Endothelial cell of umbilical vein (primary cell): Measurements from ENCODE around the gene MRAS. TPM values are rescaled to one million over a fixed set of nuclear protein-coding genes. Genes with fewer than 3 reads are reported as not detected.

Experiments used
- BruUV-seq: library from RNA; stranded (reverse); fragments of 400-500 nt; replicated peaks from 2 replicates; lab custom pipeline; 2021; lab: Mats Ljungman, UMichigan
- CTCF ChIA-PET: fragments of 300-600, 350-600 bp; sonication (Branson Sonifier 250); formaldehyde crosslinking; loops from one replicate; lab custom pipeline; 2021; ENCODE audit warnings: antibody characterized with exemption, inconsistent platforms; lab: Charles Lee
- POLR2A ChIA-PET: fragments of 300-600, 350-600 bp; sonication (Branson Sonifier 250); formaldehyde crosslinking; loops from one replicate; lab custom pipeline; 2021; ENCODE audit warnings: antibody characterized with exemption, inconsistent platforms; lab: Charles Lee
- DNase-seq: peaks from one replicate; pipeline ENCODE4 v3.0.0-alpha.2; 2011; ENCODE audit warnings: low read depth, low spot score
- FAIRE-seq: peaks from 2 replicates; lab custom pipeline; 2011; peaks lifted over from hg19 to GRCh38; lab: Jason Lieb, UNC
- H2AFZ ChIP-seq: 2 replicates; pipeline ENCODE4 v1.6.0; 2012; ENCODE audit warnings: low read depth, low read length, control low read depth, inconsistent platforms
- H3K27ac ChIP-seq: 2 replicates; pipeline ENCODE4 v1.5.1; 2011; ENCODE audit warnings: low read depth, mild to moderate bottlenecking, control low read depth, low read length, moderate library complexity; ENCODE audit not compliant: insufficient read depth
- H3K27me3 ChIP-seq, 2 experiments: 2 replicates each; pipeline versions ENCODE4 v1.6.0 to v1.6.1; 2011; ENCODE audit warnings: low read length in 2 of 2, mixed read lengths in 1 of 2; ENCODE audit not compliant: control insufficient read depth in 2 of 2, insufficient read depth in 2 of 2
- H3K36me3 ChIP-seq, 2 experiments: 2 replicates in 1 of 2; 3 replicates in 1 of 2; pipeline ENCODE4 v1.5.1; 2011; ENCODE audit warnings: low read length in 2 of 2, mild to moderate bottlenecking in 1 of 2, moderate library complexity in 1 of 2; ENCODE audit not compliant: control insufficient read depth in 2 of 2, insufficient read depth in 2 of 2; ENCODE audit errors: extremely low read depth in 1 of 2
- H3K4me1 ChIP-seq: 3 replicates; pipeline ENCODE4 v1.5.1; 2011; ENCODE audit warnings: mild to moderate bottlenecking, low read length; ENCODE audit not compliant: control insufficient read depth, insufficient read depth; ENCODE audit errors: extremely low read depth
- H3K4me2 ChIP-seq: 2 replicates; pipeline ENCODE4 v1.6.1; 2011; ENCODE audit warnings: low read length, control low read depth, mixed read lengths; ENCODE audit not compliant: insufficient read depth
- H3K4me3 ChIP-seq, 3 experiments: fragments of 200-600 bp in 1 of 3; sonication (generic), shearing (Covaris generic) in 1 of 3; replicated peaks in 1 of 3; 2 replicates each; pipeline ENCODE4 v1.5.1; 2011 to 2016; ENCODE audit warnings: control low read depth in 3 of 3, low read length in 3 of 3, mild to moderate bottlenecking in 2 of 3, inconsistent platforms in 1 of 3, low read depth in 1 of 3, moderate library complexity in 1 of 3; ENCODE audit not compliant: insufficient read depth in 1 of 3
- H3K79me2 ChIP-seq: 2 replicates; pipeline ENCODE4 v1.6.0; 2012; ENCODE audit warnings: low read length, inconsistent platforms; ENCODE audit not compliant: control insufficient read depth, insufficient read depth
- H3K9ac ChIP-seq: replicated peaks from 2 replicates; pipeline ENCODE3; 2011; ENCODE audit warnings: low read length, control low read depth; ENCODE audit not compliant: insufficient read depth; ENCODE audit errors: extremely low read depth
- H3K9me1 ChIP-seq: replicated peaks from 3 replicates; pipeline ENCODE4 v1.6.0; 2011; ENCODE audit warnings: mild to moderate bottlenecking, low read length; ENCODE audit not compliant: control insufficient read depth, insufficient read depth; ENCODE audit errors: extremely low read depth
- H3K9me3 ChIP-seq: replicated peaks from 2 replicates; pipeline ENCODE4 v1.5.1; 2012; ENCODE audit warnings: low read length, inconsistent platforms; ENCODE audit not compliant: control insufficient read depth, insufficient read depth
- H4K20me1 ChIP-seq: replicated peaks from 2 replicates; pipeline ENCODE3; 2011; ENCODE audit warnings: mild to moderate bottlenecking, low read length; ENCODE audit not compliant: control insufficient read depth, insufficient read depth; ENCODE audit errors: extremely low read depth
- CTCF ChIP-seq, 2 donors: IDR thresholded peaks; 1 replicate in 1 of 2; 2 replicates in 1 of 2; pipeline ENCODE4 v1.5.1; 2011; ENCODE audit warnings: low read length in 2 of 2, mild to moderate bottlenecking in 2 of 2, moderate library complexity in 2 of 2, control low read depth in 1 of 2, inconsistent platforms in 1 of 2, low read depth in 1 of 2; ENCODE audit not compliant: insufficient read depth in 1 of 2; ENCODE audit errors: extremely low read depth in 1 of 2
- EZH2 ChIP-seq: IDR thresholded peaks from 2 replicates; pipeline ENCODE4 v1.6.1; 2012; ENCODE audit warnings: borderline replicate concordance, low read depth, mild to moderate bottlenecking, moderate library complexity, low read length, inconsistent platforms; ENCODE audit not compliant: severe bottlenecking
- FOS ChIP-seq: IDR thresholded peaks from 2 replicates; pipeline ENCODE4 v1.6.1; 2011; ENCODE audit warnings: mild to moderate bottlenecking, low read length, moderate library complexity, borderline replicate concordance; ENCODE audit not compliant: insufficient read depth
- GATA2 ChIP-seq: IDR thresholded peaks from 2 replicates; pipeline ENCODE4 v1.7.0; 2011; ENCODE audit warnings: low read depth, mild to moderate bottlenecking, moderate library complexity, mixed read lengths, low read length; ENCODE audit not compliant: insufficient read length, insufficient read depth
- JUN ChIP-seq: IDR thresholded peaks from 2 replicates; pipeline ENCODE4 v1.6.1; 2011; ENCODE audit warnings: borderline replicate concordance, low read depth; ENCODE audit not compliant: insufficient read length, insufficient read depth
- MYC ChIP-seq: IDR thresholded peaks from one replicate; pipeline ENCODE4 v1.6.1; 2011; ENCODE audit warnings: mild to moderate bottlenecking, low read depth, low read length
- POLR2A ChIP-seq: IDR thresholded peaks from 2 replicates; pipeline ENCODE4 v1.6.1; 2012; ENCODE audit warnings: low read depth, mild to moderate bottlenecking, control low read depth, low read length
- POLR2AphosphoS5 ChIP-seq: IDR thresholded peaks from 2 replicates; pipeline ENCODE4 v1.6.1; 2012; ENCODE audit warnings: low read depth, mild to moderate bottlenecking, control low read depth, low read length, moderate library complexity; ENCODE audit not compliant: insufficient read depth
- dilution Hi-C: fragments of 300-500 bp; cut with MboI; formaldehyde crosslinking; loops from one replicate; pipeline ENCODE4 v1.15.0; 2019; ENCODE audit warnings: low sequenced_read_pairs; ENCODE audit not compliant: extremely low pct_ligation_motif_present
- intact Hi-C: fragments of 100-400 bp; cut with micrococcal nuclease; formaldehyde crosslinking; loops from one replicate; pipeline ENCODE4 v1.10.0; 2022
- polyA plus RNA-seq, 4 experiments: library from polyadenylated mRNA; depleted of rRNA in 3 of 4; stranded (reverse) in 3 of 4; unstranded in 1 of 4; fragments of >200 nt; gene quantifications; 2 replicates each; pipeline versions ENCODE4 v1.2.1 to v1.2.3, GENCODE V29; 2011 to 2012; ENCODE audit warnings: missing spikeins in 1 of 4
- total RNA-seq: library from RNA; stranded (reverse); gene quantifications from 2 replicates; pipeline ENCODE4 v1.2.3, GENCODE V29; 2021
- TF ChIP-seq, protein P1 (sequence below): IDR thresholded peaks from 2 replicates; pipeline ENCODE4 v1.6.1; 2011; ENCODE audit not compliant: insufficient read depth, insufficient read length

The MRAS gene
- total and polyA plus RNA-seq, 2 donors (not counting 3 experiments of a cell fraction or from before 2014, with no cell fraction given) = 14.6 to 16.5 TPM

GRCh38 chr3:138396752-138397410 lies 48.5 kb downstream of the MRAS start:
- intact Hi-C loops = no loop called here
- Histone ChIP-seq H3K9me3 (no peaks in the 10 kb centered on the region), H4K20me1 (no peaks in the 10 kb centered on the region), H3K4me1 (no peaks in the 10 kb centered on the region), H3K36me3 (no peaks in the 10 kb centered on the region), H3K79me2 (no peaks in the 10 kb centered on the region), H3K27me3 (no peaks in the 10 kb centered on the region), H3K4me2 (no peak overlapping the region), H3K27ac (no peak overlapping the region), H3K9me1 (no peaks in the 10 kb centered on the region), H3K4me3 (no peak overlapping the region), H2AFZ (no peak overlapping the region), H3K9ac (no peak overlapping the region)
- TF ChIP-seq MYC = no peak
- TF ChIP-seq CTCF (IDR thresholded peaks at IDR 0.05; ENCODE audit: extremely low read depth in 1 of 2, insufficient read depth in 1 of 2, low read depth in 1 of 2, low read length in 2 of 2) = no peak
- TF ChIP-seq POLR2AphosphoS5 = no peak
- no peak for TF ChIP-seq POLR2A
- dilution Hi-C loops = no loop called here
- FAIRE-seq (no peak), DNase-seq (no peak)
- ChIA-PET POLR2A (no interaction called here), CTCF (interaction anchor here (1.2 to 2.6 kb wide), 2 partner anchors 21 to 216 kb away, joined by 3 to 8 read pairs; no protein-coding TSS in a partner anchor)
- no TSS peak for BruUV-seq

GRCh38 chr3:138397983-138398382 lies 49.6 kb downstream of the MRAS start:
- H3K9me3 ChIP-seq = no peaks in the 10 kb centered on the region
- DNase-seq = no peak
- no peak overlapping the region for H3K4me3 ChIP-seq
- intact Hi-C loops = no loop called here
- dilution Hi-C loops = no loop called here
- ChIA-PET CTCF (interaction anchor here (2.6 kb wide), 1 partner anchor 217 kb away, joined by 8 read pairs; no protein-coding TSS in a partner anchor), POLR2A (no interaction called here)
- no TSS peak for BruUV-seq
- H3K27ac ChIP-seq = no peak overlapping the region
- H4K20me1 ChIP-seq = no peaks in the 10 kb centered on the region
- no peak for FAIRE-seq
- H3K36me3 ChIP-seq = no peaks in the 10 kb centered on the region
- no peak overlapping the region for H3K9ac ChIP-seq
- no peaks in the 10 kb centered on the region for H3K9me1 ChIP-seq
- no peak overlapping the region for H3K4me2 ChIP-seq
- no peaks in the 10 kb centered on the region for H3K27me3 ChIP-seq
- H3K79me2 ChIP-seq = no peaks in the 10 kb centered on the region
- TF ChIP-seq POLR2AphosphoS5 = no peak
- TF ChIP-seq MYC = no peak
- TF ChIP-seq POLR2A = no peak
- TF ChIP-seq, protein P1, sequence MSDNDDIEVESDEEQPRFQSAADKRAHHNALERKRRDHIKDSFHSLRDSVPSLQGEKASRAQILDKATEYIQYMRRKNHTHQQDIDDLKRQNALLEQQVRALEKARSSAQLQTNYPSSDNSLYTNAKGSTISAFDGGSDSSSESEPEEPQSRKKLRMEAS = no peak
- TF ChIP-seq EZH2 = no peak
- TF ChIP-seq GATA2 = no peak
- no peak for TF ChIP-seq CTCF (IDR thresholded peaks at IDR 0.05; ENCODE audit: extremely low read depth in 1 of 2, insufficient read depth in 1 of 2, low read depth in 1 of 2, low read length in 2 of 2)
- TF ChIP-seq JUN = no peak
- TF ChIP-seq FOS = no peak
- H3K4me1 ChIP-seq = no peaks in the 10 kb centered on the region
- no peak overlapping the region for H2AFZ ChIP-seq
